ENCODE data around the gene MLH3.
A peak's percentile ranks its signal among the peaks of the same experiment; 100 is the strongest.

MLH3 gene

GRCh38 chr14:75064205-75064567 lies 12.9 kb upstream of the MLH3 start:
- no peak for DNase-seq

DNA sequence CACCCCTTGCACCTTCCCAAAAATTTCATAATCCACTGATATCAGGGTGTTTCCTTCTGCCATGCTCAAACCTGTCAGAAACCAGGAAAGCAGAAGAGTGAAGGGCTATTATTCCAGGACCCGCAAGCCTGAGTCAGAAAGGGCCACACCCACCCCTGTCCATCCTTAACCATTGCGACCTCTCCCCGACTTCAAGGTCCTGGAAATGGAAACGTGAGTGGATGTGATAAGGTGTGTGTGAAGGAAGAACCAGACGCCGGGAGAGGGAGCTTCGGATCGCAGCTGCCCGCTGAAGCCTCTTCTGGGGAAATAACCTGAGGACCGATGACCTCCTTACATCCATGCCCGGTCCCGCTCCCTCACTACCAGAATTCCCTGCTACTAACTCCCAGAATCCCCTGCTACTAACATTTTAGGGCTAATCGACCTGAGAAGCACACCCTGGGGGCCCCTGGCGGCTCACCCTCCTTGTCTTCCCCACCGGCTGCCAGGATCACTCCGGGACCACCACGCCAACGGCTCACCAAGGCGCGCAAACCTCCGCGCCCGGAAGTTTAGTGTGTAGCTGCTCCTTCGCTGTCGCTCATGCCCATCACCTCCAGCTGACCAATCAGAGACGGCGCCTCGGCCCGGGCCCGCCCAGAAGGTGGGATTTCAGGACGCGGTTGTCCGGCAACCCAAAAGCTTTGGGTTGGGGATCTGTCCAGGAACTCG lies 12.4 kb upstream of the MLH3 start, which contains the start of gene ACYP1:
ACYP1 (minus strand) TSS at position 534 of the 714 bp plus-strand sequence; CDS start at position 63, 471 bp downstream.
- peak; percentile 96 for DNase-seq

- DNase-seq: no peak
These were observed 11.7 kb upstream of the MLH3 start for GRCh38 chr14:75063013-75063412.

GRCh38 chr14:75060420-75060819 lies 9.2 kb upstream of the MLH3 start:
- no peak for DNase-seq

DNA sequence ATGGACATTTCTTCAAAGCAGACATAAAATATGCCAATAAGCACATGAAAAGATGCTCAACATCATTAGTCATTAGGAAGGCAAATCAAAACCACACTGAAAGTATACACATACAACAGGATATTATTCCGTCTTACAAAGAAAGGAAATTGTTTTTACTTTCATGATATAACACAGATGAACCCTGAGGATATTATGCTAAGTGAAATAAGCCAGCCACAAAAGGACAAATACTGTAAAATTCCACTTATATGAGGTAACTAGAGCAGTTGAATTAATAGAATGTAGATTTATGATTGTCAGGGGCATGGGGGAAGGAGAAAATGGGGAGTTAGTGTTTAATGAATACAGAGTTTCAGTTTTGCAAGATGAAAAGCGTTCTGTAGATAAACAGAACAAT lies 8.4 kb upstream of the MLH3 start:
- no peak for DNase-seq

GRCh38 chr14:75054421-75054820 lies 3.2 kb upstream of the MLH3 start:
- DNase-seq: no peak

- no peak for DNase-seq
These were observed 2.4 kb upstream of the MLH3 start for GRCh38 chr14:75053396-75054291.

DNA sequence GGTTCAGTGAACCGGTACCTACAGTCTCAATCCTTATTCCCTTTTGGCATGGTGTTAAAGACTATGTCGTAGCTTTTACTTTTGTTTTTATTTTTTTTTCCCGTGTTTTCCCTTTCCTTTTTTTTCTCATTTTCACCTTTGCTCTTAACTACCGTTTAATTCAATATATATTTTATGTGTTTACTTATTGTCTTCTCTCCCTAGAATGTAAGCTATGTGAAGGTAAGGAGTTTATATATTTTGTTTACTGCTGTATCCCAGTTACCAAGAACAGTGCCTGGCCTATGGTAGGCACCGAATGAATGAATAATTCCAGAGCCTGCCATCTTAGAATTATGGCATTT lies 261 bp upstream of the MLH3 start:
- DNase-seq: no peak

DNA sequence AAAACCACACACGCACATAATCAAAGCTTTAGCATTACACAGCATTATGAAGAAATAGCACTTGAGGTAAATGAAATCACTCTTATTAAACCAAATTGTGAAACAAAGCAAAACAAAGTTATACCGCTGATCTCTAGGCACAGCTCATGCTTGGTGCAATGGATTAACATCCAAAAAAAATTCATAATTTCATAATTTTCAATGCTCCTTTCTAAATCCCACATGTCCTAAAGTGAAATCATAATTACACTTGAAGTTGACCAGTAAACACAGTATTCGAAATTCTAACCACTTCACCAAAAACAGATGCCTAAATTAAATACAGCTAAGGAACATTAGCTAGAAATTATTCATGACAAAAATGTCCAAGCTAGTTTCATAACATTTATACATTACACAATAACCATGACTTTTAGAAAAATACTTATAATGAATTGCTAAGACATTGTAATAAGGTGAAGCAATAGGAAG lies 1.5 kb downstream of the MLH3 start:
- peak; percentile 36 for DNase-seq

DNA sequence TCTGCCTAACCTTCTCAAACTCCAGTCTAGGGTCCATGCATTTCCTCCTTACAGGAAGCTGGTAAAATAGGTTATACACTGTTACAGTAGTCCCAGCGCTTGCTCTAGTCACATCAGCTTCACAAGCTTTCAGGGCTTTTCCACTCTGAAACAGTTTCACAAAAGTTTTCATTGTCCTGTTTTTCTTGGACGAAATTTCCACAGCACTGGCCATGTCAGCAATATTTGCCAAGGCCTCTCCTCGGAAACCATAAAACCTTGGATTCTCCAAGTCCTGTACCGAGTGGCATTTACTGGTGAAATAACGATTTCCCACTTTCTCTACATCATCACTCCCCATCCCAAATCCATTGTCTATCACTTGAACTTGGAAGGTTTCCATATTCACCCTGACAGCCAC lies 2.1 kb downstream of the MLH3 start:
- no peak for DNase-seq

DNA sequence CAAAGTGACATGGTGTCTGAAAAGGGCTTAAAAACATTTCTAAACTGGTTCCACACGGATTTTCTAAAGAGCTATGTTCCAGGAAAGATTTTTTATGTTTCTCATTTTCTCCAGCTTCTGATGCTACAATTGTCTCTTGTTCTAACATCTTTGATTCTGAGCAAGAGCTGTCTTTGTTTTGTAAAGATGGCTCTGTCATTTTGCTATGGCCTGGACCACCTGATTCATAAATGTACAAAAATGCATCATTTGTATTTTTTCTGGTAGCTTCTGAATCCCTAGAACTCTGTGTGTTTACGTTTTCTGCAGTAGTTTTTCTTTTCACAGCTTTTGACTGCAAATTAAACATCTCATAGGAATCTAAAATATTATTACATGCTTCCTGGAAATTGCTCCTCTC lies 3.2 kb downstream of the MLH3 start:
- DNase-seq: no peak

DNA sequence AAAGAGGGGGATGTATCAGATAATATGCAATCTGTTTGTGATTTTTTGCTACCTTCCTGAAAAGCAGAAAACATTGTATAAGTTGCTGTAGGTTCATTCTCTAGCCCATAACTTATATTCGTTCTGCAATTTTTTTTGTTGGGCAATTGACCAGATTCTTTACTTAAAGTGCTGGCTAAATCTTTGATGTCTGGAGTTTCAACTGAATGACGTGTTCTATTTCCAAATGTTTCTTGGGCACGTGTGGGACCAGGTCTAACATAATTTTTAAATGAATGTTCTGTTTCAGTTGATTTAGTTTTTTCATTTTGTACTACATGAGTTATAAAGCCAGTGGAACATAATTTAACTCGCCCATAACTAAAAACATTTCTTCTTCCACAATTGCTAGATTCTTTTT lies 3.8 kb downstream of the MLH3 start:
- DNase-seq: no peak

DNA sequence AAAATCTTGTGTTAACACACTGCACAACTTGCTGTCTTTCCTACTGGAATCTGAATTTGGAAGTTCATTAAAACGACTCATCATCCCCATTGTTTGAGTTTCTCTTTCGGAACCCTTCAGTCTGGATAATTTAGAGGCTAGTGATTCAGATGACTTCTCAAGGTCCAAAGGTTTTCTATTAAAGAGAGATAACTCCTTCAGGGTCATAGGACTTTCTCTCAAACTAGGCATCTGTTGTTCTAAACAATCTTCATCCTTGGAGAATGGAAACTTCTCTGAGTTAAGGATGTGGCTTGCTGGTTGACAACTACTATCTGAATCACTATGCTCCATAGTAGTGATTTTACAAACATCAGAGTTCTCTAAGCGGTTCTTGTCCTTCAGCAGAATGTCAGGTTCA lies 4.4 kb downstream of the MLH3 start:
- DNase-seq: no peak

- no peak for DNase-seq
These were observed 5.0 kb downstream of the MLH3 start for GRCh38 chr14:75046275-75046674.

GRCh38 chr14:75044752-75045151 lies 6.5 kb downstream of the MLH3 start:
- DNase-seq: peak; percentile 56

- DNase-seq: peak; percentile 52
These were observed 6.9 kb downstream of the MLH3 start for GRCh38 chr14:75044322-75044721.

DNA sequence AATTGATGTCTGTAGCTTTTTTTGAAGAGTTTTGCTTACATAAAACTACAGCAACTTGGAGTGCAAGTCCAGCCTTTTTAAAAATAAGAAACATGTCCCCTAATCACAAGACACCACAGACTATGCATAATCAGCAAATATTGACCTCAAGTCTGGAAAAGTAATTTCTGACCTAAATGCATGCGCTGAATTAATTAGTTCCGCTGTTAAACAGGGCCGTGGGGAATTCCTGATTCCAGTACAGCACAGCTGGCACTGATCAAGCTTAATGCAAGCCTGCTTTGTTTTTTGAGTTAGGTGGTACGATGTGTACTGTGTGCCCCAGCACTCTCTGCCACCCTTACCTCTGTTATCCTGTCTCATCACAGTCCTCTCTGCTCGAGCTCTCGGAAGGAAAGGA lies 9.2 kb downstream of the MLH3 start:
- DNase-seq: no peak

GRCh38 chr14:75041613-75042012 lies 9.7 kb downstream of the MLH3 start:
- no peak for DNase-seq

DNA sequence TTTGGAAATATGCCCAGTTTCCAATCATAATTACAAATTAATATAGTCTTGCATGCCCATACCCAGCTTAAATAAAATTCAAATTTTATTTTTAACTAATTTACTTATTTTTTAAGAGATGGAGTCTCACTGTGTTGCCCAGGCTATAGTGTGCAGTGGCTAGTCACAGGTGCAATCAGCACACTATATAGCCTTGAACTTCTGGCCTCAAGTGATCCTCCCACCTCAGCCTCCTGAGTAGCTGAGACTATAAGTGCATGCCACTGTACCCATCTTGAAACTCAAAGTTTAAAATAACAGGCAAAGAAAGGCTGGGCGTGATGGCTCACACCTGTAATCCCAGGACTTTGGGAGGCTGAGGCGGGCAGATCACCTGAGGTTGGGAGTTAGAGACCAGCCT lies 10.3 kb downstream of the MLH3 start:
- no peak for DNase-seq

DNA sequence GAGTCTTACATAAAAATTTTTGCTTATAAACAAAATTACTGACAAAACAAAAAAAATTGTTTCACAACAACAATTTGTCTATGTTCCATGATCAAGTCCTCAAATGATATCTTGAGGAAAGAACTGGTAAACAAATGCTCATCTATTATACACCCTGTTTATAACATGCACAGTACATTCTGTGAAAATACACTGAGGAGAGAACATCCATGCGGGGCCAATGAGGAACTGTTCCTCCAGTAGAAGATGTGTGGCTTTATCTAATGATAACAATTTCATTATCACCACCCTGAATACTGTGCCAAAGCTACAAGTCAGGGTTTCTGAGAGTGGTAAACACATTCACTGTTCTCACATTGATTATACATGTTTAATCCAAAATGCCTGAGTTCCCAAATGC lies 10.8 kb downstream of the MLH3 start:
- peak; percentile 64 for DNase-seq

- no peak for DNase-seq
These were observed 18.3 kb downstream of the MLH3 start for GRCh38 chr14:75032939-75033338.

DNA sequence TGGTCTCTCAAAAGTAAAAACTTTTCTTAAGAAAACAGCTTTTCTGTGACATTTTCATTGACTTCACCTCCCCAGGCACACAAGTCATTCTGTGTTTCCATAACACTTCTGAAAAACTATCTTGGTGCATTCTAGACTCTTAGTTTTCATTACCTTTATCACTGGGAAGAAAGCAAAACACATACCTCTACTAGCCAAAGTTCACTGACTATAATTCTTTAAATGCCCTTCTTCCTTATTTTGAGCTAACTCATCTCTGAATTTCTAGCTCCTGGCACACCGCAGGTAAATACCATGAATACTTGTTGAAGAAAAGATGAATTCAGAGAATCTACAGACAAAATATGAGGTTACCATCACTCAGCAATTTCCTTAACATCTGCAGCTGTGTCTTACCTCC lies 21.1 kb downstream of the MLH3 start:
- no peak for DNase-seq

GRCh38 chr14:75025876-75026275 lies 25.4 kb downstream of the MLH3 start:
- no peak for DNase-seq

DNA sequence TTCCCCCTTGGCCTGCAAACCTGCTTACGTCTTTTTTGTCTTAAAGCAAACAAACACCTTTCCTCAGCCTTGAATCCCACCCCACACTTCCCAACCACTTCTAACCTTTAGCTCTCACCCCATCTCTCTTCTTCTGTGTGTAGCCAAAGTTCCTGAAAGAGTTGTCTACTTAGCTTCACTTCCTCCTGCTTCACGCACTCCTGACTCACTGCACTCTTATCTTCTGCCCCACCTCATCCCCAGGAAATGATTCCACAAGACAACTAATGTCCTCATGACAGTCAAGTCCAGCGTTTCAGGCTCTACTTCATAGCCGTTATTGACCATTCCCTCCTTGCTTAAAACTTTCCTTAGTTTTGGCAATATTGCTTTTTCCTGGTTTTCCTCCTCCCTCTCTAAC lies 26.2 kb downstream of the MLH3 start:
- DNase-seq: peak; percentile 65

Measured in hematopoietic multipotent progenitor cell treated with erythropoietin and hydrocortisone succinate and interleukin-3 and kit ligand, for 4 days (in vitro differentiated cells).